HG02943 (cell line): ENCODE data around the gene ART1.
"Not testable (repeated sequence)": the region's sequence is repeated elsewhere in the genome, so short reads cannot be mapped to it uniquely, and the experiment has no call there.

Source experiments
- ATAC-seq: cut with Tn5 transposase; IDR thresholded peaks from one replicate; pipeline ENCODE4 v1.9.1; 2021; ENCODE audit warnings: mild to moderate bottlenecking, low read depth, moderate library complexity; ENCODE audit not compliant: unreplicated experiment

The ART1 gene

DNA sequence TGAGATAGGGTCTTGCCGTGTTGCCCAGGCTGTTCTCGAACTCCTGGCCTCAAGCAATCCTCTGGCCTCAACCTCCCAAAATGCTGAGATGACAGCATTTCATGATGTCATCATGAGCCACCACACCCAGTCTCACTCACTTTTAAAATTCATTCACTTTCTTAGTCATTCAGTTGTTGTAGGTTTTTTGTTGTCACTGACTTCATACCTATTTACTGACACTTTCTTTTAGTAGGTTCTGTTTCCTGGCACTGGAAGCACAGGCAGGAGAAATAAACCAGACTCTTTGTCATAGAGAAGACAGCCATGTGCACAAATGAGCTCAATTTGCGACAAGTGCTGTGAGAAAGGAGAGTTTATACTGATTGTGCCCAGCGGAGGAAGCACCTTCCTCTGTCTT is 13.6 kb upstream of the ART1 start:
- ATAC-seq = no peak

- no peak for ATAC-seq
Measured at GRCh38 chr11:3632070-3632660, 12.8 kb upstream of the ART1 start.

DNA sequence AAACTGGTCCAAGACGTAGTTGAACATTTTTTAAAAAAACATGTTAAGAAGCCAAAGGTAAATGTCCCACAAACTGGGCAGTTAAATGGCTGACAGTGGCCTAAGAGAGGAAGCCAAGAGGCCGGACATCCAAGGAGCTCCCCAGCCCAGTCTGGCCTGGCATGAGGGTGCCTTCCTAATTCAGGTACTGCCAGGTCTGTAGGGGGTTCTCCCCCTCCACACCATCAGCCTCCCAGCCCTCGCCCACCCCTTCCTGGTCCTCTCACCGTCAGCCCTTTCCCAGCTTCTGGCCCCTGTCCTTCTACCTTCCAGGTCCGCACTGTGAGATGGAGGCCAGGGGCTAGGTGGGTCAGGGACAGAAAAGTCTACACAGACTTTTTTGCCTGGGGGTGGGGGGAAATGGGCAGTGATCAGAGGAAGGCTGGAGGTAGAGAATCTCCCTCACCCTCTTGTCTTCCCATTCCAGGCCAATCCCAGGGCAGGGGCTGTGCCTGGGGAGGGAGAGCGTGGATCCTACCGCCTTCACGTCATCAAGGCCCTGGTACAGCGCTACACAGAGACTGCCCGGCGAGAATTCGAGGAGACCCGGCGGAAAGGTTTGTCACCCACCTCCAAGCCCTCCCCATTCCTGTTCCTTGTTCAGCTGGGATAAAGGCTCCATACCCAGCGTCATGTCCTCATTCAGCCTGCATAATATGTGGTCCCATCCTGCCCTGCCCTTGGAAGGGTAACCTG is 9.1 kb upstream of the ART1 start:
- no peak for ATAC-seq

DNA sequence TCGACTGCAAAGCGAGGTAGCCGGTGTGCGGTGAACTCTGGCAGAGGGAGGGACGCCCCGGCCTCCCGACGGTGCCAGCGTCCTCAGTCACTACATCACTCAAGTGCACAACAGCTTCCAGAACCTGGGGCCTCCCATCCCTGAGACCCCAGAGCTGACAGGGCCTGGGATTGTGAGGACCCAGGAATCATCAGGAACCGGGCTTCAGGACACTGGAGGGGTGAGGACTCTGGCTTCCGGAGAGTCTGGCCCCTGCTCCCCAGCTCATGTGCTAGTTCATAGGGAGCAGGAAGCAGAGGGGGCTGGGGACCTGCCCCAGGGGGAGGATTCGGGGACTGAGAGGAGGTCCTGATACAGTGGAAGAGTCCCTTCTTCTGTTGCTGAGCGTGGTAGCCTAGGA is 7.7 kb upstream of the ART1 start:
- ATAC-seq = no peak

- ATAC-seq = no peak
Measured at GRCh38 chr11:3638513-3638912, 6.4 kb upstream of the ART1 start.

- no peak for ATAC-seq
Measured at GRCh38 chr11:3639841-3640240, 5.1 kb upstream of the ART1 start.

DNA sequence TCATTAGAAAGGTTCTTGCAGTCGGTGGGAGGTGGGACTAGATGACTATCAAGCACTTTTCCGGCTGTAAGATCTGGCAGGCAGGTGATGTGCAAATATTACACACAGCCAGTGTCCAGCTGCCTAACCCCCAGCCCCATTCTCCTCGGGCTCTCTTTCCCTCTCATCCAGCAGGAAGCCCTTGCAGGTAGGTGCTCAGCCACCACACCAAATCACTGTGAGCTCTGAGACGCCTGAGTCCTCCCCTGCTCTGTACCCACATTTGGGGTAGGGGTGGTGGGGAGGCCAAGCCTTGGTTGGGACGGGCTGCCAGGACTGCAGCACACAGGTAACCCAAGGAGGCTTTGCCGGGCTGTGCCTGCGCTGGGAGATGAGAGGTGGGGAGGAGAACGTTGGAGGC is 3.7 kb upstream of the ART1 start:
- no peak for ATAC-seq

- ATAC-seq = no peak
Measured at GRCh38 chr11:3641701-3642070, 3.2 kb upstream of the ART1 start, which contains the start of gene ART5. TSS of gene ART5 (minus strand) at chr11:3641992. CDS start at chr11:3641862, 130 bp downstream.

DNA sequence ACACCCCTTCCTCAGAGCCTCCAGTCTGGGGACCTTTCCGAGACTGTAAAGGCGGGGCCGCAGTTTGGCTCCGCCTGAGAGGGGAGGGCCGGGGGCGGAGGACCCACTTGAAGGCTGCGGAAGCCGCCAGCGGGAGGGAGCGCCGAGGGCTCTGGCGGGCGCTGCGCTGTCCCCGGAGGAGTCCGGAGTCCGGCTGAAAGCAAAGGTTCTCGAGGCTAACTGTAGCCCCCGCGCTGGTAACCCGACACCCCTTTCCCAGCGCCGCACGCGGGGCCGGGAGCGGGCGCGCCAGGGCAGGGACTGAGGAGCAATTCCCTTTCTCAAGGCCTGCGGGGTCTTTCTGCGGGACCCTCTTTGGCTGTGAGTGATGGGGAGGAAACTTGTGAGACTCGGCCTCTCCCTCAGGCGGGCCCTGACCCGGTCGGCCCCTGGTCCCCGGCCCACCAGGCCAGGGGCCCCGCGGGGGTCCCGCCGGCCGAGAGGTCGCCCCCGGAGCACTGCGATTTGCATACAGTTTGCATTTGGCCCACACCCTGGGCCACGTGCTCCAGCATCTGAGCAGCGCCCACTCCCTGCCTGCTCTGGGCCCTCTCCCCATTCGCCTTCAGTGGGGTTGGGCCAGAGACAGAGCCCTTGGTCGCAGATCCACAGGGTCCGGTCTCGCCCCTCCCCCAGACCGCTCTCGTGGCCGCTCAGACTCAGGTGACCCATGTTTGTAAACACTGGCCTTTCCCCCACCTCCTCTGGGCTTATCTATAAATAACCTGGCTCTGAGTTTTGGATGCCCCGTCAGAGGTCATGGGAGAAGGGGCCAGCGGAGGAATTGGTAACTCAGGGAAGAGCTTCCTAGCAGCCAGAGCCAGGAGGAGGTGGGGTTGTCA is 2.6 kb upstream of the ART1 start:
- no peak for ATAC-seq

DNA sequence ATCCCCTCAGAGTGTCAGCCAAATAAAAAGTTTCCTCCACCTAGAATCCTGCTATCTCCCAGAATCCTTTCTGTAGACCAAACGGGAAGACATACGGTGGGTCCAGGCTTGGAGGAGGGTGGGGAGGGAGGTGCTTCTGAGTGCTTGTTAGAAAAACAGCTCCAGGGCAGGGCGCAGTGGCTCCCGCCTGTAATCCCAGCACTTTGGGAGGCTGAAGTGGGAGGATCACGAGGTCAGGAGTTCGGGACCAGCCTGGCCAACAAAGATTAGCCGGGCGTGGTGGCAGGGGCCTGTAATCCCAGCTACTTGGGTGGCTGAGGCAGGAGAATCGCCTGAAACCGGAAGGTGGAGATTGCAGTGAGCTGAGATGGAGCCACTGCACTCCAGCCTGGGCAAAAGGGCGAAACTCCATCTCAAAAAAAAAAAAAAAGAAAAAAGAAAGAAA is 1.8 kb upstream of the ART1 start:
- ATAC-seq = not testable (repeated sequence)

- no peak for ATAC-seq
Measured at GRCh38 chr11:3645552-3645951, 624 bp downstream of the ART1 start.

DNA sequence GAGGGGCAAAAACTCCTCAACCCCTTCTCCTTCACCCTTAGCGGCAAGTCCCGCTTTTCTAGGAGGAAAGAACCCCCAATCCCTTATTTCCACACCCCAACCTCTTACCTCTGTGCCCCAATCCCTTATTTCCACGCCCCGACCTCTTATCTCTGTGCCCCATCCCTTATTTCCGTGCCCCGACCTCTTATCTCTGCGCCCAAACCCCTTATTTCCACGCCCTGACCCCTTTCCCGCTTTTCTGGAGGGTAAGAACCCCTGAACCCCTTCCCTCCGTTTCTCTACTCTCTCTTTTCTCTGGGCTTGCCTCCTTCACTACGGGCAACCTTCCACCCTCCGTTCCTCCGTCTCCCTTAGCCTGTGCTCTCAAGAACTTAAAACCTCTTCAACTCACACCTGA is 3.9 kb downstream of the ART1 start:
- ATAC-seq = not testable (repeated sequence)

DNA sequence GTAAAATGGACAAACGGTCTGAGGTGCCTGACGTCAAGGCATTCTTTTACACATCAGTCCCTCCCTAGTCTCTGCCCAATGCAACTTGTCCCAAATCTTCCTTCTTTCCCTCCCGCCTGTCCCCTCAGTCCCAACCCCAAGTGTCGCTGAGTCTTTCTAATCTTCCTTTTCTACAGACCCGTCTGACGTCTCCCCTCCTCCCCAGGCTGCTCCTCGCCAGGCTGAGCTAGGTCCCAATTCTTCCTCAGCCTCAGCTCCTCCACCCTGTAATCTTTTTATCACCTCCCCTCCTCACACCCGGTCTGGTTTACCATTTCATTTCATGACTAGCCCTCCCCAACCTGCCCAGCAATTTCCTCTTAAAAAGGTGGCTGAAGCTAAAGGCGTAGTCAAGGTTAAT is 4.4 kb downstream of the ART1 start:
- ATAC-seq = not testable (repeated sequence)

DNA sequence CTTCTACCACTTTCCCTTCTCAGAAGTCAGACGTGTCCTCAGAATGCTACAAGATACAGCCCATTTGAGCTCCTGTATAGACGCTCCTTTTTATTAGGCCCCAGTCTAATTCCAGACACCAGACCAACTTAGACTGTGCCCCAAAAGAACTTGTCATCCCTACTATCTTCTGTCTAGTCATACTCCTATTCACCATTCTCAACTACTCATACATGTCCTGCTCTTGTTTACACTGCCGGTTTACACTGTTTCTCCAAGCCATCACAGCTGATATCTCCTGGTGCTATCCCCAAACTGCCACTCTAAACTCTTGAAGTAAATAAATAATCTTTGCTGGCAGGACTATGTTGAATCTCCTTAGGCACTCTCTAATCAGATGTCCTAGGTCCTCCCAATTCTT is 7.6 kb downstream of the ART1 start:
- ATAC-seq = not testable (repeated sequence)

GRCh38 chr11:3655547-3655946 is 10.6 kb downstream of the ART1 start:
- ATAC-seq = no peak

GRCh38 chr11:3657331-3657730 is 12.4 kb downstream of the ART1 start:
- ATAC-seq = not testable (repeated sequence)

DNA sequence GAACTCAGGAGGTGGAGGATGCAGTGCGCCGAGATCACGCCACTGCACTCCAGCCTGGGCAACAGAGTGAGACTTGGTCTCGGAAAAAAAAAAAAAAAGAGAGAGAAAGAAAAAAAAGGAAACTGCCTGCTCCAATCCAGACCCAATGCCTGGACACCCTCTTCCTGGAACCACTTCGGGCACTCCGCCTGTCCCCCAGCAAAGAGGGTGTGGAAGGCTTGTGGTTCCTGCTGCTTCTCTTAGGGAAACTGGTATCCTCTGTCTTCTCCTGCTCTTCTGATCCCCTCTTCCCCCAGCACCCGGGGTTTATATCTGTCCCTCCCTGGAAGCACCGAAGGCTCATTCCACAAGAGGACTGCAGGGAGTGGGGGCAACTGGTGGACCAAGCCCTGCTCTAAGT is 13.3 kb downstream of the ART1 start:
- ATAC-seq = no peak

GRCh38 chr11:3659595-3660515 is 14.9 kb downstream of the ART1 start:
- ATAC-seq = no peak

- no peak for ATAC-seq
Measured at GRCh38 chr11:3660960-3661359, 16.0 kb downstream of the ART1 start.

GRCh38 chr11:3662856-3663255 is 17.9 kb downstream of the ART1 start:
- no peak for ATAC-seq
